Hepatocyte (in vitro differentiated cells): Measurements from ENCODE around the gene PLA2G4D.

Experiments used
- CTCF ChIP-seq: fragments of 200-600 bp; sonication (generic); IDR thresholded peaks from 2 replicates; pipeline ENCODE4 v1.5.1; 2016; ENCODE audit warnings: antibody characterized with exemption, mild to moderate bottlenecking; ENCODE audit not compliant: poor library complexity
- EZH2 ChIP-seq: fragments of 200-600 bp; sonication (generic); IDR thresholded peaks from 2 replicates; pipeline ENCODE4 v1.6.1; 2016; ENCODE audit warnings: antibody characterized with exemption, mild to moderate bottlenecking, borderline replicate concordance
- EZH2phosphoT487 ChIP-seq: fragments of 200-600 bp; sonication (generic); IDR thresholded peaks from one replicate; pipeline ENCODE4 v1.6.1; 2018; ENCODE audit warnings: antibody characterized with exemption, mild to moderate bottlenecking, low read depth, moderate library complexity; ENCODE audit not compliant: unreplicated experiment, severe bottlenecking

- no peak for TF ChIP-seq CTCF
- no peak for TF ChIP-seq EZH2phosphoT487
- no peak for TF ChIP-seq EZH2
These were observed 25.3 kb downstream of the PLA2G4D start for GRCh38 chr15:42069025-42069424.
